SK-N-SH (cell line): ENCODE data around the gene VCAN. TPM values are rescaled to one million over a fixed set of nuclear protein-coding genes. Genes with fewer than 3 reads are reported as not detected.
A peak's percentile ranks its signal among the peaks of the same experiment; 100 is the strongest.

Experiments
- EP300 ChIP-seq, 2 experiments: IDR thresholded peaks; 2 replicates each; pipeline versions ENCODE4 v1.4.0 to v1.6.1; 2012; ENCODE audit warnings: borderline replicate concordance in 1 of 2, low read depth in 1 of 2, low read length in 1 of 2
- EZH2phosphoT487 ChIP-seq: fragments of 200-600 bp; sonication (generic); IDR thresholded peaks from 2 replicates; pipeline ENCODE4 v1.6.1; 2017; ENCODE audit warnings: low read depth, mixed run types, mild to moderate bottlenecking, antibody characterized with exemption, moderate library complexity, borderline replicate concordance
- FOSL2 ChIP-seq: IDR thresholded peaks from 2 replicates; pipeline ENCODE4 v1.4.0; 2012; ENCODE audit warnings: low read depth, mild to moderate bottlenecking, moderate library complexity, borderline replicate concordance
- FOXM1 ChIP-seq: IDR thresholded peaks from 2 replicates; pipeline ENCODE4 v1.4.0; 2012; ENCODE audit warnings: low read depth, mild to moderate bottlenecking
- MEF2A ChIP-seq: IDR thresholded peaks from 2 replicates; pipeline ENCODE4 v1.4.0; 2012; ENCODE audit warnings: low read depth, borderline replicate concordance
- NRF1 ChIP-seq: IDR thresholded peaks from 2 replicates; pipeline ENCODE4 v1.6.1; 2012; ENCODE audit warnings: low read depth, mild to moderate bottlenecking, low read length
- RAD21 ChIP-seq: IDR thresholded peaks from 2 replicates; pipeline ENCODE4 v1.6.1; 2012; ENCODE audit warnings: mild to moderate bottlenecking, low read length
- RFX5 ChIP-seq: IDR thresholded peaks from 2 replicates; pipeline ENCODE4 v1.6.1; 2012; ENCODE audit warnings: mild to moderate bottlenecking, improper control_type of control experiment, low read length
- RXRA ChIP-seq: IDR thresholded peaks from 2 replicates; pipeline ENCODE4 v1.4.0; 2012; ENCODE audit warnings: low read depth, mild to moderate bottlenecking, borderline replicate concordance
- SMC3 ChIP-seq: IDR thresholded peaks from 2 replicates; pipeline ENCODE4 v1.6.1; 2012; ENCODE audit warnings: low read depth, low read length, improper control_type of control experiment
- TEAD4 ChIP-seq: IDR thresholded peaks from 2 replicates; pipeline ENCODE4 v1.4.0; 2012; ENCODE audit warnings: mild to moderate bottlenecking, borderline replicate concordance; ENCODE audit not compliant: insufficient read depth
- polyA plus RNA-seq, 3 experiments: library from polyadenylated mRNA; depleted of rRNA; stranded (reverse); fragments of >200 nt; gene quantifications; 2 replicates each; pipeline ENCODE4 v1.2.3, GENCODE V29; 2012
- TF ChIP-seq, protein P1 (sequence below): IDR thresholded peaks from 2 replicates; pipeline ENCODE4 v1.6.1; 2012; ENCODE audit warnings: mild to moderate bottlenecking, low read depth, low read length, moderate library complexity
- TF ChIP-seq, protein P2 (sequence below): IDR thresholded peaks from 2 replicates; pipeline ENCODE4 v1.4.0; 2012; ENCODE audit warnings: low read depth, borderline replicate concordance
- TF ChIP-seq, protein P3 (sequence below): IDR thresholded peaks from 2 replicates; pipeline ENCODE4 v1.4.0; 2012; ENCODE audit warnings: low read depth
- TF ChIP-seq, protein P4 (sequence below): fragments of 150-350 bp; IDR thresholded peaks from 2 replicates; pipeline ENCODE4 v1.6.1; 2016; ENCODE audit warnings: mild to moderate bottlenecking, low read depth, low read length

Gene VCAN
- polyA plus RNA-seq, 1 of the 3 experiments (the other 2 are of a cell fraction): 142 TPM

DNA sequence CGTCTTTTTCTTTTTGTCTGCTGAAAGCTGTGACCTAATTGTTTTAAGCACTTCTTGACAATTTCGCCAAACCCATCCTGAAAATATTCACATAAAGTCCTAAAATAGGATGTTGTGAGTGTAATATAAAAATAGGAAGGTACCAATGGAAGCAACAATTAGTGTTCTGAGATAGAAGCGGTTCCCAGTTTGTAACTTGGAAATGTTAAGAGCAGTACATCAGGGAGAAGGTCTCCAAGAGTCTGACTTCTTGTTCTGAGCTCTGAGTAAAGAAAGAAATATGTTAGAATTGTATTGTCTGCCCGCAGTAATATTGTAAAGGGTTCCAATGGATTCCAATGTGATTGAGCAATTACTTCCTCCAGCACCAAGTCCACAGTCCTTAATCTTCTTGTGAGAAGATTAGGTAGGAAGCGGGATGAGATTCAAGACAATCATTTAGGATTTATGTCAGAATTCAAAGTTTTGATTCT lies 3.9 kb downstream of the VCAN start (continued):
- TF ChIP-seq MEF2A (peak; percentile 59; the same call in 1 of the 2 replicates), RAD21 (no peak), SMC3 (no peak), NRF1 (no peak), EP300 (IDR thresholded peaks at IDR 0.05; ENCODE audit: borderline replicate concordance in 1 of 2, low read depth in 1 of 2, low read length in 1 of 2) (peak; percentile 9 to 88; a peak in 2 of 4 replicates), FOXM1 (no peak), RFX5 (no peak), RXRA (peak; percentile 31; the same call in 1 of the 2 replicates), EZH2phosphoT487 (no peak), FOSL2 (peak; percentile 48), TEAD4 (peak; percentile 84)
- TF ChIP-seq, protein P1, sequence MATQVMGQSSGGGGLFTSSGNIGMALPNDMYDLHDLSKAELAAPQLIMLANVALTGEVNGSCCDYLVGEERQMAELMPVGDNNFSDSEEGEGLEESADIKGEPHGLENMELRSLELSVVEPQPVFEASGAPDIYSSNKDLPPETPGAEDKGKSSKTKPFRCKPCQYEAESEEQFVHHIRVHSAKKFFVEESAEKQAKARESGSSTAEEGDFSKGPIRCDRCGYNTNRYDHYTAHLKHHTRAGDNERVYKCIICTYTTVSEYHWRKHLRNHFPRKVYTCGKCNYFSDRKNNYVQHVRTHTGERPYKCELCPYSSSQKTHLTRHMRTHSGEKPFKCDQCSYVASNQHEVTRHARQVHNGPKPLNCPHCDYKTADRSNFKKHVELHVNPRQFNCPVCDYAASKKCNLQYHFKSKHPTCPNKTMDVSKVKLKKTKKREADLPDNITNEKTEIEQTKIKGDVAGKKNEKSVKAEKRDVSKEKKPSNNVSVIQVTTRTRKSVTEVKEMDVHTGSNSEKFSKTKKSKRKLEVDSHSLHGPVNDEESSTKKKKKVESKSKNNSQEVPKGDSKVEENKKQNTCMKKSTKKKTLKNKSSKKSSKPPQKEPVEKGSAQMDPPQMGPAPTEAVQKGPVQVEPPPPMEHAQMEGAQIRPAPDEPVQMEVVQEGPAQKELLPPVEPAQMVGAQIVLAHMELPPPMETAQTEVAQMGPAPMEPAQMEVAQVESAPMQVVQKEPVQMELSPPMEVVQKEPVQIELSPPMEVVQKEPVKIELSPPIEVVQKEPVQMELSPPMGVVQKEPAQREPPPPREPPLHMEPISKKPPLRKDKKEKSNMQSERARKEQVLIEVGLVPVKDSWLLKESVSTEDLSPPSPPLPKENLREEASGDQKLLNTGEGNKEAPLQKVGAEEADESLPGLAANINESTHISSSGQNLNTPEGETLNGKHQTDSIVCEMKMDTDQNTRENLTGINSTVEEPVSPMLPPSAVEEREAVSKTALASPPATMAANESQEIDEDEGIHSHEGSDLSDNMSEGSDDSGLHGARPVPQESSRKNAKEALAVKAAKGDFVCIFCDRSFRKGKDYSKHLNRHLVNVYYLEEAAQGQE: no peak
- TF ChIP-seq, protein P2, sequence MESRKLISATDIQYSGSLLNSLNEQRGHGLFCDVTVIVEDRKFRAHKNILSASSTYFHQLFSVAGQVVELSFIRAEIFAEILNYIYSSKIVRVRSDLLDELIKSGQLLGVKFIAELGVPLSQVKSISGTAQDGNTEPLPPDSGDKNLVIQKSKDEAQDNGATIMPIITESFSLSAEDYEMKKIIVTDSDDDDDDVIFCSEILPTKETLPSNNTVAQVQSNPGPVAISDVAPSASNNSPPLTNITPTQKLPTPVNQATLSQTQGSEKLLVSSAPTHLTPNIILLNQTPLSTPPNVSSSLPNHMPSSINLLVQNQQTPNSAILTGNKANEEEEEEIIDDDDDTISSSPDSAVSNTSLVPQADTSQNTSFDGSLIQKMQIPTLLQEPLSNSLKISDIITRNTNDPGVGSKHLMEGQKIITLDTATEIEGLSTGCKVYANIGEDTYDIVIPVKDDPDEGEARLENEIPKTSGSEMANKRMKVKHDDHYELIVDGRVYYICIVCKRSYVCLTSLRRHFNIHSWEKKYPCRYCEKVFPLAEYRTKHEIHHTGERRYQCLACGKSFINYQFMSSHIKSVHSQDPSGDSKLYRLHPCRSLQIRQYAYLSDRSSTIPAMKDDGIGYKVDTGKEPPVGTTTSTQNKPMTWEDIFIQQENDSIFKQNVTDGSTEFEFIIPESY: no peak
- TF ChIP-seq, protein P3, sequence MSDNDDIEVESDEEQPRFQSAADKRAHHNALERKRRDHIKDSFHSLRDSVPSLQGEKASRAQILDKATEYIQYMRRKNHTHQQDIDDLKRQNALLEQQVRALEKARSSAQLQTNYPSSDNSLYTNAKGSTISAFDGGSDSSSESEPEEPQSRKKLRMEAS: peak; percentile 49; the same call in 1 of the 2 replicates
- TF ChIP-seq, protein P4, sequence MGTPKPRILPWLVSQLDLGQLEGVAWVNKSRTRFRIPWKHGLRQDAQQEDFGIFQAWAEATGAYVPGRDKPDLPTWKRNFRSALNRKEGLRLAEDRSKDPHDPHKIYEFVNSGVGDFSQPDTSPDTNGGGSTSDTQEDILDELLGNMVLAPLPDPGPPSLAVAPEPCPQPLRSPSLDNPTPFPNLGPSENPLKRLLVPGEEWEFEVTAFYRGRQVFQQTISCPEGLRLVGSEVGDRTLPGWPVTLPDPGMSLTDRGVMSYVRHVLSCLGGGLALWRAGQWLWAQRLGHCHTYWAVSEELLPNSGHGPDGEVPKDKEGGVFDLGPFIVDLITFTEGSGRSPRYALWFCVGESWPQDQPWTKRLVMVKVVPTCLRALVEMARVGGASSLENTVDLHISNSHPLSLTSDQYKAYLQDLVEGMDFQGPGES: no peak
